Measurements from ENCODE around the gene LRFN2. TPM values are rescaled to one million over a fixed set of nuclear protein-coding genes. Genes with fewer than 3 reads are reported as not detected.

The LRFN2 gene
- total RNA-seq, 2 donors from 2014 or later = 0.62 TPM; not detected in 1

DNA sequence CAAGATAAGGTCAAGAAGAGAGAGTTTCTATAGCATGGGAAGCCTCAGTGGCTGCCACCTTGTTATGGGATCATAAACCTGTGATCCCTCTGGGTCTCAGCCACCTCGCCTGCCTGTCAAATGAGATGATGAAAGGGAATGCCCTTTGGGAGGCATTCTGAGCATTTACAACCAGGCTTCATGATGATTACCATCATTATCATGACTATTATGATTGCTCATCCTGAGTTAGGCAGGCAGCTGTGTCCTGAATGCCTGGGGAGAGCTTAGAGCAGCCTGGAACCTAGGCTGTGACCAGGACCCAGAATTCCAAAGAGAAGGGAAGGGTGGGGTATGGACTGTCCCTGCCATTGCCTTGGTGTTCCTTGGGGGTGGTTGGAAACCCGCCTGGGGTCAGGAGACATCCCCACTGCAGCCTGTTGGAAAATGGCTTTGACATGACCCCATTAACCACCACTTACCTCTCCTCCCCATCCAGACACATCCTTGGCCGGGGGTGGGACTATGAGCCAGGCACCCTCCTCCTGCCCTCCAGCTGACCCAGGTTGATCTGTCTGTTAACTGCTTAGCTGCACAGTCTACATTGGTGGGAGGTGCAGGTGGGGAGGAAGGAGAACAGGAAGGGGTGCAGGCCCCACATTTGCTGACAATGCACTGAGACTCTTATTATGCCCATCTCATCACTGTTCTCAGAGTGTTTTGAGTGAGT, 51.9 kb downstream of the LRFN2 start:
- TF ChIP-seq POLR2AphosphoS5 (IDR thresholded peaks at IDR 0.05) (no peak), POLR2A (IDR thresholded peaks at IDR 0.05) (no peak)
- TF ChIP-seq, protein P1, sequence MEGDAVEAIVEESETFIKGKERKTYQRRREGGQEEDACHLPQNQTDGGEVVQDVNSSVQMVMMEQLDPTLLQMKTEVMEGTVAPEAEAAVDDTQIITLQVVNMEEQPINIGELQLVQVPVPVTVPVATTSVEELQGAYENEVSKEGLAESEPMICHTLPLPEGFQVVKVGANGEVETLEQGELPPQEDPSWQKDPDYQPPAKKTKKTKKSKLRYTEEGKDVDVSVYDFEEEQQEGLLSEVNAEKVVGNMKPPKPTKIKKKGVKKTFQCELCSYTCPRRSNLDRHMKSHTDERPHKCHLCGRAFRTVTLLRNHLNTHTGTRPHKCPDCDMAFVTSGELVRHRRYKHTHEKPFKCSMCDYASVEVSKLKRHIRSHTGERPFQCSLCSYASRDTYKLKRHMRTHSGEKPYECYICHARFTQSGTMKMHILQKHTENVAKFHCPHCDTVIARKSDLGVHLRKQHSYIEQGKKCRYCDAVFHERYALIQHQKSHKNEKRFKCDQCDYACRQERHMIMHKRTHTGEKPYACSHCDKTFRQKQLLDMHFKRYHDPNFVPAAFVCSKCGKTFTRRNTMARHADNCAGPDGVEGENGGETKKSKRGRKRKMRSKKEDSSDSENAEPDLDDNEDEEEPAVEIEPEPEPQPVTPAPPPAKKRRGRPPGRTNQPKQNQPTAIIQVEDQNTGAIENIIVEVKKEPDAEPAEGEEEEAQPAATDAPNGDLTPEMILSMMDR (IDR thresholded peaks at IDR 0.05) = no peak
- WGBS = 81% methylated on average over 3 of the region's 3 CpGs
- H3K4me3 ChIP-seq = no peak overlapping the region
- intact Hi-C loops (cut with DNase I) = no loop called here
- DNase-seq (ENCODE audit: low spot score) = no peak
- no peaks in the 10 kb centered on the region for H3K36me3 ChIP-seq
- no peaks in the 10 kb centered on the region for H3K9me3 ChIP-seq
- H3K4me1 ChIP-seq (replicated peaks) = no peaks in the 10 kb centered on the region
- peaks cover 5% of the 10 kb centered on the region for H3K27me3 ChIP-seq (replicated peaks; ENCODE audit: insufficient read depth)
- H3K27ac ChIP-seq = no peak overlapping the region

DNA sequence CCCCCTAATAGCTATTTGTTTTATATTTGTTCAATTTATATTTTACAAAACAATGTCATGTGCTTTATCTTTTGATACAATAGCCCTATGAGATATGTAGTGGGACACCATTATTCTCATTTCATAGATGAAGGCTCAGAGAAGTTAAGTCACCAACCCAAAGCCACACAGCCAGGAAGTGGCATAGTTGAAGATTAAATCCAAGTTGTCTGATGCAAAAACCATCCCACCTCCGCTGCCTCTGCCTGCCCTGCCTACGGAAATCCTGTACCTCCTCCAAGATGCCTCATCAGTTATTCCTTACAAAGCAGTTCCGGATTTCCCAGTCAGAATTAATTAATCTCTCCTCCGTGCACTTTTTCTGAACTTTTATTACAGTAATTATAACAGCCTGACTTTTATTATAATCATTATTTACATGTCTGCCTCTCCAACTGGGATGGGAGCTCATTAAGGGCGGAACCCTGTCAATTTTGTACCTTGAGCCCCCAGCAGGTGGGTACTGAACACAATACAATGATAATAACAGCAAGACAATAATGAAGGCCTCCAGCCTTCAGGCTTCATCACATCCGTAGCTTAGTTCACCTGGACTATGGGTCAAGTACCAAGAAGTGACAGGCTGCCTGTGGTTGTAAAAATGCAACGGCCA, 54.7 kb downstream of the LRFN2 start:
- intact Hi-C loops (cut with DNase I) = no loop called here
- no peak for TF ChIP-seq POLR2A (IDR thresholded peaks at IDR 0.05)
- no peak for TF ChIP-seq POLR2AphosphoS5 (IDR thresholded peaks at IDR 0.05)
- TF ChIP-seq, protein P1 (IDR thresholded peaks at IDR 0.05) = no peak
- Histone ChIP-seq H3K36me3 (no peaks in the 10 kb centered on the region), H3K4me1 (replicated peaks) (no peaks in the 10 kb centered on the region), H3K4me3 (no peak overlapping the region), H3K27ac (no peak overlapping the region), H3K27me3 (replicated peaks; ENCODE audit: insufficient read depth) (no peaks in the 10 kb centered on the region), H3K9me3 (no peaks in the 10 kb centered on the region)
- no peak for DNase-seq (ENCODE audit: low spot score)
- 76% methylated on average over 7 of the region's 7 CpGs for WGBS

DNA sequence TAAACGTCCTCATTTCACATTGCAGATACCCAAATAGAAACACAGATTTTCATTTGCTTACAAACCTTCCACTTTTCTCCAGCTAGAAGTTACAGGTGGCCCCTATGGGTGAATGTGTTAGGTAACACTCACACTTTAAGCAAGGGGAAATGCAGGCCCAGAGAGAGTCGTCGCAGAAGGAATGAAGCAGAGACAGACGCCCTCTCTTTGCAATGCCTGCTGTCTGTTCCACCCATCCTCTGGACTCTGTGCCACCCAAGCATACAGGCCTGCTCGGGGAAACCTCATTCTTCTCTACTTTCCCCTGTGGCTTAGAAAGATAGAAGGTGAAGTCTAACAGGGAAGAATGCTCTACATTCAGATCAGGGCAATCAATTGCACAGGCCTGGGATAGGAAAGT, 57.2 kb downstream of the LRFN2 start:
- no peaks in the 10 kb centered on the region for H3K9me3 ChIP-seq
- no peaks in the 10 kb centered on the region for H3K27me3 ChIP-seq (replicated peaks; ENCODE audit: insufficient read depth)
- H3K4me1 ChIP-seq (replicated peaks) = no peaks in the 10 kb centered on the region
- no peak overlapping the region for H3K27ac ChIP-seq
- H3K36me3 ChIP-seq = no peaks in the 10 kb centered on the region
- no peak overlapping the region for H3K4me3 ChIP-seq
- intact Hi-C loops (cut with DNase I) = no loop called here
- no peak for DNase-seq (ENCODE audit: low spot score)
- TF ChIP-seq, protein P1 (IDR thresholded peaks at IDR 0.05) = no peak
- TF ChIP-seq POLR2AphosphoS5 (IDR thresholded peaks at IDR 0.05) = no peak
- TF ChIP-seq POLR2A (IDR thresholded peaks at IDR 0.05) = no peak
- 83% methylated on average over 5 of the region's 5 CpGs for WGBS

DNA sequence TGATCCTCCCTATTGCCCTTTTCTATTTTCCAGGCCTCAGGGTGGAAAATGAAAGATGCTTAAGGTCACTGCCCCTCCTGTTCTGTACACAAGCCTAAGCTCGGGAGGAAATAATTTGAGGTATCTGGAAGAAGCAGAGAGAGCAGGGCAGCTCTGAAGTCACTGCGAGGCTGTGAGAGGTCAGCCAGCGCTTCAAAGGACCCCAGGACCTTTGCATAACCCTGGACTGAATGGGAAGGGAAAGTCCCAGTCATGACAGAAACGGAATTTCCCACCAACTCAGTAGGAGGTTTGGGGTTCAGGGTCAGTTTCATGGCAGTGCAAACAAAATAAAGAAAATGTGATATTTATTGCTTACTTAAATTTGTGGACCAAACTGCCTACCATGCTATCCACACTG, 58.1 kb downstream of the LRFN2 start:
- WGBS = 82% methylated on average over 4 of the region's 4 CpGs
- no peaks in the 10 kb centered on the region for H3K27me3 ChIP-seq (replicated peaks; ENCODE audit: insufficient read depth)
- intact Hi-C loops (cut with DNase I) = no loop called here
- no peaks in the 10 kb centered on the region for H3K9me3 ChIP-seq
- TF ChIP-seq POLR2A (IDR thresholded peaks at IDR 0.05) = no peak
- TF ChIP-seq POLR2AphosphoS5 (IDR thresholded peaks at IDR 0.05) = no peak
- TF ChIP-seq, protein P1 (IDR thresholded peaks at IDR 0.05) = no peak
- no peak overlapping the region for H3K4me3 ChIP-seq
- no peak for DNase-seq (ENCODE audit: low spot score)
- H3K4me1 ChIP-seq (replicated peaks) = no peaks in the 10 kb centered on the region
- H3K27ac ChIP-seq = no peak overlapping the region
- no peaks in the 10 kb centered on the region for H3K36me3 ChIP-seq

DNA sequence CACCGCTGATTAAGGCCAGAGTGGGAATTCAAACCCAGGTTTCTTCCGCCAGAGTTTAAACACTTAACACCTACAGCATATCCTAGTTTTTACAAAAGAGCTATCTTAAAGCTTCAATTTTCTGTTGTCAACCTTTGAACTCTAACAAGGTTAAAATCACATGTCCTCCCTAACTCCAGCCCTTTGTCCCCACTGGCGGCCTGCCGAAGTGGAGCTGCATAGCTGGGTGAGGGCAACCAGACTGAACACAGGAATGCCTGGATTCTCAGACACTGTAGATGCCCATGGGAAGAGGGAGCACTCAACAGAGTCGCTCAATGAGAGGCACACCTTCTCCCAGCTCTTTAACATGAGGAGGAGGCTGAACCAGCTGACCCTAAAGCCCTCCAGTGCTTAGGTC, 59.1 kb downstream of the LRFN2 start:
- Histone ChIP-seq H3K36me3 (no peaks in the 10 kb centered on the region), H3K27ac (no peak overlapping the region), H3K9me3 (no peaks in the 10 kb centered on the region), H3K4me3 (no peak overlapping the region), H3K4me1 (replicated peaks) (no peaks in the 10 kb centered on the region), H3K27me3 (replicated peaks; ENCODE audit: insufficient read depth) (no peaks in the 10 kb centered on the region)
- WGBS = 90% methylated on average over 5 of the region's 5 CpGs
- no peak for DNase-seq (ENCODE audit: low spot score)
- TF ChIP-seq POLR2A (IDR thresholded peaks at IDR 0.05) (no peak), POLR2AphosphoS5 (IDR thresholded peaks at IDR 0.05) (no peak)
- TF ChIP-seq, protein P1 (IDR thresholded peaks at IDR 0.05) = no peak
- intact Hi-C loops (cut with DNase I) = no loop called here

All from prostate gland (tissue), 2 donors.